SU-DHL-6 (cell line): ENCODE results near the gene FAM13C.

Source experiments
- H2AFZ ChIP-seq: fragments of 200-600 bp; sonication (generic); 2 replicates; pipeline ENCODE4 v1.6.1; 2014; ENCODE audit warnings: low read depth, mild to moderate bottlenecking, moderate library complexity, mixed read lengths, antibody characterized with exemption, low read length; ENCODE audit not compliant: severe bottlenecking
- H3F3A ChIP-seq: fragments of 200-600 bp; shearing (Covaris generic); 2 replicates; pipeline ENCODE4 v1.6.0; 2016; ENCODE audit warnings: antibody characterized with exemption, mild to moderate bottlenecking; ENCODE audit not compliant: insufficient read depth
- H3K27ac ChIP-seq: fragments of 200-600 bp; sonication (generic); 2 replicates; pipeline ENCODE4 v1.5.1; 2016; ENCODE audit warnings: low read depth, mild to moderate bottlenecking, low read length, moderate library complexity, mixed read lengths
- H3K27me3 ChIP-seq: fragments of 200-600 bp; sonication (generic), shearing (Covaris generic); 2 replicates; pipeline ENCODE4 v1.6.0; 2014; ENCODE audit warnings: mild to moderate bottlenecking, low read length
- H3K36me3 ChIP-seq: fragments of 200-600 bp; sonication (generic); 2 replicates; pipeline ENCODE4 v1.6.1; 2014; ENCODE audit warnings: mild to moderate bottlenecking, low read length, mixed read lengths
- H3K4me2 ChIP-seq: fragments of 300-600, 200-600 bp; shearing (Covaris generic), sonication (generic); 2 replicates; pipeline ENCODE4 v1.6.0; 2014; ENCODE audit warnings: low read length, low read depth, mild to moderate bottlenecking; ENCODE audit not compliant: poor library complexity, severe bottlenecking
- H3K4me3 ChIP-seq: fragments of 200-600 bp; sonication (generic); 2 replicates; pipeline ENCODE4 v1.5.1; 2014; ENCODE audit warnings: antibody characterized with exemption, low read length, mild to moderate bottlenecking, mixed read lengths; ENCODE audit not compliant: insufficient read depth, poor library complexity, severe bottlenecking
- H3K79me2 ChIP-seq: fragments of 200-600 bp; sonication (generic); 2 replicates; pipeline ENCODE4 v1.6.1; 2014; ENCODE audit warnings: mild to moderate bottlenecking, low read length, moderate library complexity; ENCODE audit not compliant: insufficient read depth
- H3K9ac ChIP-seq: fragments of 200-600 bp; sonication (generic); 2 replicates; pipeline ENCODE4 v1.7.0; 2014; ENCODE audit warnings: mild to moderate bottlenecking, low read length
- H3K9me2 ChIP-seq: fragments of 200-600 bp; sonication (generic); replicated peaks from 2 replicates; pipeline ENCODE4 v1.6.1; 2014; ENCODE audit warnings: low read length; ENCODE audit not compliant: insufficient read depth
- H3K9me3 ChIP-seq: fragments of 200-600 bp; sonication (generic); 2 replicates; pipeline ENCODE4 v1.6.1; 2014; ENCODE audit warnings: low read length, mixed read lengths; ENCODE audit not compliant: insufficient read depth
- H4K20me1 ChIP-seq: fragments of 200-600 bp; sonication (generic); 2 replicates; pipeline ENCODE4 v1.6.1; 2014; ENCODE audit warnings: low read depth, mild to moderate bottlenecking, antibody characterized with exemption, low read length, moderate library complexity, mixed read lengths
- EZH2phosphoT487 ChIP-seq: fragments of 200-600 bp; sonication (generic), shearing (Covaris generic); conservative IDR thresholded peaks from 2 replicates; pipeline ENCODE4 v1.6.1; 2018; ENCODE audit warnings: mild to moderate bottlenecking, antibody characterized with exemption, low read length, moderate library complexity, mixed read lengths
- TF ChIP-seq, protein P1 (sequence below): fragments of 200-600 bp; sonication (generic); IDR thresholded peaks from one replicate; pipeline ENCODE4 v1.5.1; 2017; ENCODE audit warnings: antibody characterized with exemption, mild to moderate bottlenecking, low read length, moderate library complexity; ENCODE audit not compliant: insufficient read depth, poor library complexity, severe bottlenecking

Gene FAM13C

DNA sequence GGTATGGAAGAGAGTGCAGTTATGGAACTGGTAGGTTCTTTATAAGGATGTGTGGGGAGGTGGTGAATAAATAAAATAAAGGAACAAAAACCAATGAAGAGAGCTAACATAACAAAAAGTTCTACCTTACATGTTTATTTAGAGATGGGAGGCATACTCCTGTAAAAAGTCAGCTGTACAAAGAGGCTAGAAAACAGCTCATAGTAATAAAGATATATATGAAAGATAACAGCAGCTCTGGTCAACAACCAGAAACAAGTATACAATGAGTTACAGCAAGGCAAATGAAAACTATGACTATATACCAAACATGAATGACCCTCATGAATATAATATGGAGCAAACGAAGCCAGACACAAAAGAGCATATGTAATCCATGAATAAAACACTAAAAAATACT, 62.0 kb downstream of the FAM13C start:
- Histone ChIP-seq H3K36me3 (no peaks in the 10 kb centered on the region), H4K20me1 (no peaks in the 10 kb centered on the region), H3K27me3 (no peaks in the 10 kb centered on the region), H3K9ac (no peak overlapping the region), H3K9me2 (no peaks in the 10 kb centered on the region), H3F3A (no peaks in the 10 kb centered on the region), H3K27ac (no peak overlapping the region), H2AFZ (no peak overlapping the region), H3K4me3 (no peak overlapping the region), H3K79me2 (no peaks in the 10 kb centered on the region), H3K9me3 (no peaks in the 10 kb centered on the region), H3K4me2 (no peak overlapping the region)
- TF ChIP-seq, protein P1, sequence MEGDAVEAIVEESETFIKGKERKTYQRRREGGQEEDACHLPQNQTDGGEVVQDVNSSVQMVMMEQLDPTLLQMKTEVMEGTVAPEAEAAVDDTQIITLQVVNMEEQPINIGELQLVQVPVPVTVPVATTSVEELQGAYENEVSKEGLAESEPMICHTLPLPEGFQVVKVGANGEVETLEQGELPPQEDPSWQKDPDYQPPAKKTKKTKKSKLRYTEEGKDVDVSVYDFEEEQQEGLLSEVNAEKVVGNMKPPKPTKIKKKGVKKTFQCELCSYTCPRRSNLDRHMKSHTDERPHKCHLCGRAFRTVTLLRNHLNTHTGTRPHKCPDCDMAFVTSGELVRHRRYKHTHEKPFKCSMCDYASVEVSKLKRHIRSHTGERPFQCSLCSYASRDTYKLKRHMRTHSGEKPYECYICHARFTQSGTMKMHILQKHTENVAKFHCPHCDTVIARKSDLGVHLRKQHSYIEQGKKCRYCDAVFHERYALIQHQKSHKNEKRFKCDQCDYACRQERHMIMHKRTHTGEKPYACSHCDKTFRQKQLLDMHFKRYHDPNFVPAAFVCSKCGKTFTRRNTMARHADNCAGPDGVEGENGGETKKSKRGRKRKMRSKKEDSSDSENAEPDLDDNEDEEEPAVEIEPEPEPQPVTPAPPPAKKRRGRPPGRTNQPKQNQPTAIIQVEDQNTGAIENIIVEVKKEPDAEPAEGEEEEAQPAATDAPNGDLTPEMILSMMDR, result no peak
- TF ChIP-seq EZH2phosphoT487, result no peak

DNA sequence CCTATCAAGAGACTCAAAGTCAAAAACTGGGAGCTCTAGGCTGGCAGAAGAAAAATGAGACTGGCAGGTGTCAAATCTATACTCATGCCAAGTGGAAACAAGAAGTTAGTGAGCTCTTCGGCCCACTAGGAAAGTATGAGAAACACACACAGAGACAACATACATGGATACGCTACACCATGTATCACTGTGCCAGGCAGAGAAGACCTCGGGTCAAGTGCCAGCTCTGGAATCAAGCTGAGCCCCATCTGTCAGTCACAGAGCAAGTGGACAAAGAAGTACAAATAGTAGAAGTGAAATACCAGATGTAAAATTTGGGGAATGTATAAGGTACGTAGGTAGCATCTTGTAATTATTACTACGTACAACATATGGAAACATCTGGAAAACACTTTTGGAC, 62.4 kb downstream of the FAM13C start:
- Histone ChIP-seq H3K9ac (no peak overlapping the region), H3K9me3 (no peaks in the 10 kb centered on the region), H3K4me2 (no peak overlapping the region), H3K27ac (no peak overlapping the region), H3F3A (no peaks in the 10 kb centered on the region), H2AFZ (no peak overlapping the region), H3K4me3 (no peak overlapping the region), H4K20me1 (no peaks in the 10 kb centered on the region), H3K27me3 (no peaks in the 10 kb centered on the region), H3K79me2 (no peaks in the 10 kb centered on the region), H3K36me3 (no peaks in the 10 kb centered on the region), H3K9me2 (no peaks in the 10 kb centered on the region)
- TF ChIP-seq, protein P1, result no peak
- TF ChIP-seq EZH2phosphoT487, result no peak

DNA sequence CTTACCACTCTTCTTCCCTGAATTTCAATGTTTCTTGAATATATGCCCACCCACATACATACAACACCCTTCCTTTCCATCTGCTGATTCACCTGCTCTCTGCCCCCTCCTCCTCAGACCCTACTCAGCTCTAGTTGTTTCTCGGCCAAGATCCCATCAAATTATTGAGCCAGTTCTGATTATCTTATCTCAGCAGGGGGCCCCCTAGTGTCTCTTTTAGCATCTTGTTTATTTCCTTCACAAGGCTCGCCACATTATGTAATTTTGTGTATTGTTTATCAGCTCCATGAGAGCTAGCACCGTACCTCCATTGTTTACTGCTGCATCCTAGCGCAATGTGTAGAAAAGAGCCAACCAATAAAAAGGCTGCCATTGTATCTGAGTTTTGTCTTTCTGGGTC, 71.9 kb downstream of the FAM13C start:
- Histone ChIP-seq H3K4me2 (no peak overlapping the region), H4K20me1 (no peaks in the 10 kb centered on the region), H3F3A (no peaks in the 10 kb centered on the region), H2AFZ (no peak overlapping the region), H3K27me3 (no peaks in the 10 kb centered on the region), H3K36me3 (no peaks in the 10 kb centered on the region), H3K4me3 (no peak overlapping the region), H3K9me2 (no peaks in the 10 kb centered on the region), H3K79me2 (no peaks in the 10 kb centered on the region), H3K9me3 (no peaks in the 10 kb centered on the region), H3K9ac (no peak overlapping the region), H3K27ac (no peak overlapping the region)
- TF ChIP-seq, protein P1, result peak; percentile 41
- TF ChIP-seq EZH2phosphoT487, result no peak
